ENCODE data around the gene SLC17A7.

GRCh38 chr19:49469828-49470614 lies 28.7 kb upstream of the SLC17A7 start:
- TF ChIP-seq POLR2AphosphoS5 (IDR thresholded peaks at IDR 0.05; ENCODE audit: low read depth, low read length) (no peak), REST (IDR thresholded peaks at IDR 0.05; ENCODE audit: insufficient read depth in 1 of 2, low read depth in 2 of 2, low read length in 2 of 2) (no peak), TAF1 (IDR thresholded peaks at IDR 0.05; ENCODE audit: borderline replicate concordance, insufficient read depth, low read length) (no peak)

Data from PFSK-1 (cell line).